ENCODE data around the gene VAPA. TPM values are rescaled to one million over a fixed set of nuclear protein-coding genes. Genes with fewer than 3 reads are reported as not detected.

Gene VAPA
- polyA plus RNA-seq, 3 donors, result 195 to 237 (median 212) TPM

DNA sequence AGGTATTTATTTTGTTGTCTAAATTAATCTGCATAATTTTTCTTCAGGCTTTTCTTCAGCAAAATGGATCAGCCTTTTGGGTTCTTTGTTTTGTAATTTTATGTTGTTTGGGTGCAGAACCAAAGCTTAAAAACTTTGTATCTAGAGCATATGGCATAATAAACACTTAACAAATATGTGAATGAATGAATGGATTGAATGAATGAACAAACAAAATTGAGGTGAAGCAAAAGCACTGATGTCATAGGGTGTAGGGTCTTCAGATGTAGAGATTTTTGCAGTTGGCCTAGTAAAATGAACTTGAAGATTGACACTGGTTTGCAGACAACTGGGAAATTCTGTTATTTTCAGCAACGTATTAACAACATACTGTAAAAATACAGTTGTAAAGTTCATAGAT lies 17.3 kb downstream of the VAPA start:
- no peak for DNase-seq

DNA sequence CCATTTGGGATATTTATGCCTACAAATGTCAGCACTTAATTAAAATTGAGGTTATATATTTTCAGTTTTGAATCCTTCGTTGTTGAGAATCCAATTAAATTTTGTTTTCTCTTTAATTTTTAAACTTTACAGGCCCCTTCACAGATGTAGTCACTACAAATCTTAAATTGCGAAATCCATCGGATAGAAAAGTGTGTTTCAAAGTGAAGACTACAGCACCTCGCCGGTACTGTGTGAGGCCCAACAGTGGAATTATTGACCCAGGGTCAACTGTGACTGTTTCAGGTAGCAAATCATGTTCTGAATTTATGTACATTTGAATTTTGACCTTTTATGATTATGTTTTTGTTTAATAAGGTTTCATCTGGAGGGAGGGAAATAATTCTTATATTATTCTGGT lies 17.9 kb downstream of the VAPA start:
- no peak for DNase-seq

DNA sequence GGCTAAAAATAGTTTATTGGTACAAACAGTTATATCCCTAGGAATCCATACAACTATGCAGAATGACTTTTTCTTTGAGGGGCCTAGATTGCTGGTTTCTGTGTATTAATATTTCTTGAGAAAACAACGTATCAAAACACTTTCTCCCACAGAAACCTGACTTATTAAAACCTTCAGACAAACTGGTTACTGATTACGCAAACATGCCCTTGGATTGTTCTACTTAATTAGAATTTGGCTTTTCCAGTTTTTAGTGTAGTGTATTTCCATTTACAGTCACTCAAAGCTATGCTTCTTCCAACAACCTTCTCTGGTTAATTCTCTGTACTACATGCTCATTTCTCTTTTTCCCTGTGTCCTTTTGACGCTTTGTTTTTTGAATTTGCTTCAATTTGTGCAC lies 20.0 kb downstream of the VAPA start:
- no peak for DNase-seq

DNA sequence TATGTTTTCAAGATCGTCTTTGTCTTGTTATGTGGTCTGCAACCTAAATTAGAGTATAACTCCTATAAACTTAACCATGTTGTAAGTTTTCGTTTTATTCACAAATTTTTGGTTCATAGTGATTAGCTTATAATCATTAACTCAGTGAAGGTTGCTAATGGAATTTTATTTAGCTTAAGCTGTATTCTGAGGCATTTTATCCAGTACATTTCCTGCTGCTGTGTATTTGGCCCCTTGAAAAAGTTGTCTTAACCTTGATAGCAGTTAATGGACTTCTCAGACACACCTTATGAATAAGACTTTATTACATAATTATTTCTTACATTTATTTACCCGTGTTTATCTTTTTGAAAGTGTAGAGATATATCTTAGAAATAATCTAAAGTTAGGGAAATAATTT lies 20.5 kb downstream of the VAPA start:
- DNase-seq, result no peak

DNA sequence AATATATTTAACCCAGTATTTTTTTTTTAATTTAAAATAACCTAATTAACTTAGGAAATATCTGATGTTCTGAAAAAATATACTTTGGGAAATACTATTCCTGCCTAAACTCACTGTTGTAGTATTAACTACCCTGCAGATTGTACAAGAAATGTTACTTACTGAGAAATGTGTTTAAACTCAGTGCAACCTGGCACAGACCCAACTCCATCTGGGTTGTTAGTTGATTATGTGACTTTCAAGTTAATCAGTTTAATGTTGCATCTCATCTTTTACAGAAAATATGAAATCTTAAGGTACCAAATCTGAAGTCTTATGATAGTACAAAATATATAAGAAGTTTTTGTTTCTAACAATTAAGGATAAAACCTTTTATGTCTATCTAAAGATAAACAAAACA lies 27.3 kb downstream of the VAPA start:
- DNase-seq, result no peak

DNA sequence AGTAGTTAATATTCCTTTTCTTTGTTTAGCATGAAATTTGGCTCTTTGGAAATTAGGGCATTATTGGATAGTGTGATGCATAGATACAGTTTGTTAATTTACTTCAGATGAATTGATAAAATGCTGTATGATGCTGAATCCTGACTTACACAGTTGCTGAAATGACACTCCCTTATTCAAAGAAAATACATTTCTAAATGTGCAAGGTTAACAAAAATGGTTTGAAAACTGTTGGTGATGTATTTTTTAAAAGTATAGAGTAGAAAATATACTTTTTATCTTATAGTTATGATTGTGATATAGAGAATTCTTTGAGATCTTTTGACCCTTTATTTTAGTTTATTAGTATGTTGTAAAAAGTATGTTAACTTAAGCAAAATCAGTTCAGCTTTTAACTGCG lies 27.8 kb downstream of the VAPA start:
- no peak for DNase-seq

DNA sequence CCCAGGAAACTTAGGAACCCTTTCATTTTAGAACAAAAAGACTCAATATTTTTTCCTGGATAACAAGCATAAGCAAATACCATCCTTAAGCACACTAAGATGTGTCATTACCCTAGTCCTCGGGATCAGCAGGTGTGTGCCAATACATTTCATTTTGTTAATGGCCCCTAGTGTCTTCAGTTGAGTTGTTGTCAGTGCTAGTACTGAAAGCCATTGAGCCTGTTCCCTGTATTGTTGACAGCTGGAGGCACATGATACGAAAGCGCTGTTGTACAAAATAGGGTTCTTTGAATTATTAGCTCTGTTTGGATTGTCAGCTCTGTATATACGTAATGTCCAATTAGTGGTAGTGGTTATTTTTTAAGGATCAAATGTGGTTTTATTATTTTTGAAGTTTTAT lies 29.5 kb downstream of the VAPA start:
- DNase-seq, result no peak

DNA sequence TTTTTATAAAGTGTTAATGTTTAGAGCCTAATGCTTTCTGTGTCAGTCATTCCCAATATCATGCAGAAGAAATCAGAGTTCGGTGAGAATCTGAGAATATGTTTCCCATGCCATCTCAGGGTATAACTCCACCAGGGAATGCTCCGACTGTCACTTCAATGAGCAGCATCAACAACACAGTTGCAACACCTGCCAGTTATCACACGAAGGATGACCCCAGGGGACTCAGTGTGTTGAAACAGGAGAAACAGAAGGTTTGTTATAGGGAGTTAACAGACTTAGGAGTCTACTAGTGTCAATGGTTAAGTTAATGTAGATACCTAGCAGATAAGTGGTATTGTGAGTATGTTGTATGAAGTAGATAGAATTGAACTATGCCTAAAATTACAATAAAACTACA lies 31.0 kb downstream of the VAPA start:
- DNase-seq, result no peak

DNA sequence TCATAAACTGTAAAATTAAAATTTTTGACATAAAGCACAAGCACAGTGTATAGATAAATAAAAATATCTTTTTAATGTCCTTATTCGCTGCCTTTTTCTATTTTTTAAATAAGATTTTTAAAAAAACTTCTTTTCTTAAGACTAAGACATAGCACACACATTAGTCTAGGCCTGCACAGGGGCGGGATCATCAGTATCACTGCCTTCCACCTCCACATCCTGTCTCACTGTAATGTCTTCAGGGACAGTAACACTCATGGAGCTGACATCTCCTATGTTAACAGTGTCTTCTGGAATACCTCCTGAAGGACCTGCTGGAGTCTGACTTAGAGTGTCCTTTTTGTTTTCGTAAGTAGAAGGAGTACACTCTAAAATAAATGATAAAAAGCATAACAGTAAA lies 33.0 kb downstream of the VAPA start:
- no peak for DNase-seq

DNA sequence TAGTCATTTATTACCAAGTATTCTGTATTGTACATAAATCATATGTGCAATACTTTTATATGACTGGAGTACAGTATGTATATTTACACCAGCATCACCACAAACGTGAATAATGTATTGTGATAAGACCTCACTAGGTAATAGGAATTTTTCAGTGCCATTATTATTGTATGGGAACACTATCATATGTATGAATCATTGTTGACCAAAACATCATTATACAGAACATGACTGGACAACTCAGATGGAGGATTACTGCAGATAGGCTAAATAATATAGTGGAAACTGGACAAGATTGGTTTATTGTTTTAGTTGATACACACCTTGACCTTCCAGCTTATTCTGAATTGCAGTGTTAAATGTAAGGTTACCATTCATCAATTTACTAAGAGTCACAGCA lies 33.4 kb downstream of the VAPA start:
- no peak for DNase-seq

DNA sequence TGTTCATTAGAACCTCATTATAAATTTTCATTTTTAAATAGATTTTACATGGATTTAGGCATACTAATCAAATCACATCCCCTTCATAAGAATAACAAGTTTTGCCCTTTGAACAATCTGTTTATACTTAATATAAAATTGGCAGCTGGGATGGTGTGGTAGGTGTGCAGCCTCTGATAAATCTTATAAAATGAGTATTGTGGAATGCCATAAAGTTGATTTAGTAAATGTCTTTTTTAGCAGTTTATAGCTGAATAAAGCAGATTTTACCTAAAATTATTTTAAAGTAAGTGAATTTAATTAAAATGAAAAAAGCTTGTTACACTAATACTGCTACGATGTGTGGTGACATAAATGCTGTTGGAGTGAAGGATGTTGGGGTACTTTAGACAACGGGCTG lies 35.5 kb downstream of the VAPA start:
- DNase-seq, result no peak

DNA sequence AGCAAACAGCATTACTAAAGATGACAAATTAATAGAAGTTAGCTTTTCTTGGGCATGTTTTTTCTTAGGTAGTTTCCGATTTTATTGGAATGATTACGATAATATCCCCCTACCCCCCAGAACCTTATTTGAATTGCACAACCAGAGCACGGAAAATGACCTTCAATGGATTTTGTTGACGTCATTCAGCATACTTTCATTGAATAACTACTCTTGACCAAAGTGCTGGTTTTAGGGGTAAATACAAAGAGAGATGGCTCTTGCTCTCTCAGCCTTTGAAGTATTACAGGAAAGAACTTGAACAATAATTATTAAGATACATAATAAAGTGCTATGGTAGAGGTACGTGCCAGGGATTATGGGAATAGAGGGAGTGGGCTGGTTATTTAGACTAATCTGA lies 36.0 kb downstream of the VAPA start:
- no peak for DNase-seq

DNA sequence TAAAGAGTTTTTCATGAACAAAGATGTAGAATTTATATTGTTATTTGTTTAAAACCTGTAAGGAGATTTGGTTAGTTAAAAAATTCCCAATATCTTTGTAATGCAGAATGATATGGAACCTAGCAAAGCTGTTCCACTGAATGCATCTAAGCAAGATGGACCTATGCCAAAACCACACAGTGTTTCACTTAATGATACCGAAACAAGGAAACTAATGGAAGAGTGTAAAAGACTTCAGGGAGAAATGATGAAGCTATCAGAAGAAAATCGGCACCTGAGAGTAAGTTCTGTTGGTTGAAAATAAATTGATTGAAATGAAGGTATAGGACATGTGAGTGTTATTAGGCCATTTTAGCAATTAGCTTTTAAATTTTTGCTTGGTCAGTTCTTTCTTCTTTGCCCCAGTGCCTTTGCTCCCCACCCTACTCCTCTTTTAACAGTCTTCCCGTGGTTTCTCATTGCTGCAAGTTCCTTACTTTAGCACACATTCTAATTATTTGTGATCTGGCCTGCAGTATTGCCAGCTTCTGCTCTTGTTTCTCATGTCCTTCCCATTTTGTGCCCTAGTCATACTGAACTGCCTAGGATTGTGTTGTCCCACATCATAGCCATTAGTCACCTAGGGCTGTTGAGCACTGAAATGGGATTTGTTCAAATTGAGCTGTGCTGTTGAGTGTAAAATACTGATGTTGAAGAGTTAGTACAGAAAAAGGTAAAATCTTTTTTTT lies 36.6 kb downstream of the VAPA start:
- no peak for DNase-seq

DNA sequence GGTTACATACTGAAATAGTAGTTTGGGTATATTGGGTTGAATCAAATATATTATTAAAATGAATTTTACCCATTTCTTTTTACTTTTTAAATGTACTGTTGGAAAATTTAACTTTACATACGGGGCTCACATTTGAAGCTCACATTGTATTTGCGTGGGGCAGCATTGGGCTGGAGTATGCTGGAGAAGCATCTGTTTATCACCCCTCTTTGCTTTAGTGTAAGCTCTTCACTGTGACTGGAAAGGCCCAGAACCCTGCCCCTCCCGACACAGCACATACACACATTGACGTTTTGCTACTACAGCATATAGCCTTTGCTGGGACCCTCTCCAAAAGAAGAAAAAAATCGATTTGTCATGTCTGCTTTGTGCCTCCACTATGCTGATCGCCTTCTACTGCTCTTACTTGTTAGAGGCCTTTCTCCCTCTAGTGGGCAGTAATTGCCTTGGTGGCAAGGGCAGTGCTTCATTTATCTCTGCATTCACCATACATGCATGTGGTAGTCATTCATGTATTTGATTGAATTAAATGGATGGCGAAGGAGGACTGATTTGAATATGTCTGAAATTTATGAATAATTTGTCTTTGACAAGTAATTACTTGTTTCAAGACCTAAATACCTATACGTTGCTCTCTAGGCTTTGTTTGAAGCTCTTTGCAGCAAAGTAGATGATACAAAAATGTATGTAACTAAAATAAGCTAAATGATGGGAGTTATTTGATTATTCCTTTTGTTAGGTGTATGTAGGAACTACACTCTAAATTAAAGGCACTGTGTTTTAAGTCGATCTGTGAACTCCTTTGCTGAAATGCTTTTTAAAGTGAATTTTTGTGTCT lies 37.4 kb downstream of the VAPA start:
- DNase-seq, result peak; percentile 30

DNA sequence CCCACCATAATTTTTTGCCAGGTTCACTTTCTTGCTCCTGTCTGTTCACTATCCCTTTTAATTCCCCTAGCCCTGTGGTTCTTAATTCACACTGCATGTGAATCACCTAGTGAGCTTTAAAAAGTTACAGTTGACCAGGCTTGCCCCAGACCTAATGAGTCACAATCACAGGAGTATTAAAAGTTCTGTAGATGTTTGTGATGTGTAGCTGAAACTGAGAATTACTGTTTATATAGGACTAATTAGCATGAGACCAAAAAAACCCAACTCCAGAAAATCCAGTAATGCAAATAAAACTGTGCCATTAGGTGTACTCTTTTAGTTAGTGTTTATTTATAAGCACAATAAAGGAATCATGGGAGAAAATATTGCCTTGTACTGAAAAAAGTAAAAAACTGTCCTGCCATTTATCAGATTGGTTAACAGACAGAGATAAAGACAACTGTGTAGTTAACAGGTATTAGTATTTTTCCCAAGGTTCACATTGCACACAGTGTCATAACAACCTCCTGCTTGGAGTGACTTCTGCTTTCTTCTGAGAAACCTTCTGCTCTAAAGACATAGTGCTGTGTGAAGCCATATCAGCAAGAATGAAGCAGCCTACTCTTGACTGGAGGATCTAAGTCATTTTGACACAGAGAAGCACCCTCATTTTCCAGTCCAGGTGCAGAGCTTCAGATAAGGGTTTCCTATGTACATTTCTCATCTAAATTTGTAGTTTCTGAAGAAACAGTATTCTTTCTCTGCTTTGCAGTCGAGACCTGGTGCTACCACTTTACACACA lies 39.0 kb downstream of the VAPA start:
- no peak for DNase-seq

DNA sequence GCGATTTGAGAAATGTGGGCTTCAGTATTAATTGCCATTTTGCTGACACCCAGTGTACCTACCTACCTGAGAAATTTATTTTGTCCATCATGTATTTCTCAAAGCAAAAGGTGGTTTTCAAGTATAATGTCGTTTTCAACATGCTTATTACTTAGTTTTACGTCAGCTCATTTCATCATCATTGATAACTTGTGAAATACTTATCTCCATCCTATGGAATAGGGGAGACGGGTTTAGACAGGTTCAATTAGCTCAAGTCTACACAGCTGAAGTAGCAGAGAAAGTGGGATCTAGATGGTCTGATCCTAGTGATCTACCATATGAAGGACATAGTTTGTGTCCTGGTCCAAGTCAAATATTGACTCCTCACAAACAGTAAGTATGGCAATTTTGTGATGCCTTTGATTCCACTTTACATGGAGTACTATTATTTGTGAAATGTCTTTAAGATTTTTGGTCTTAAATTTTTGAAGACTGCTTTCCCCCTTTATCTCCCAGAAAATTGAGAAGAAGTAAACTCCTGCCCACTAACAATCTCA lies 45.1 kb downstream of the VAPA start:
- no peak for DNase-seq

DNA sequence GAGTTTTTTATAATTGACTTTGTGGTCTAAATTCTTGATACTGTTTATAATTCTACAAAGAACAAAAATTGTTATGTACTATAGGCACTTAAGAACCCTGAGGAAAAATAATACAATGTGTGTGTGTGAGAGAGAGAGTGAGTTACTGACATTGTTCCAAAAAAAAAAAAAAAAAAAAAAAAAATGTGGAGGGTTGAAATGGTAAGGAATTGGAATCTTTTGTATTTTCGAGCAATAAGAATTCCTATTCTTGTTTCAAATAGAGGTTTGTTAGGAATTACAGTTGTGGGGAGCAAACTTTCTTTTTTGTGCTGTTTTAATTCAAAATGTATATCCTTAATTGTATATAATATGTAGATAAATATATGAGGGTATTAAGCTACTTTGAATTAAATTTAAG lies 45.7 kb downstream of the VAPA start:
- DNase-seq, result no peak

DNA sequence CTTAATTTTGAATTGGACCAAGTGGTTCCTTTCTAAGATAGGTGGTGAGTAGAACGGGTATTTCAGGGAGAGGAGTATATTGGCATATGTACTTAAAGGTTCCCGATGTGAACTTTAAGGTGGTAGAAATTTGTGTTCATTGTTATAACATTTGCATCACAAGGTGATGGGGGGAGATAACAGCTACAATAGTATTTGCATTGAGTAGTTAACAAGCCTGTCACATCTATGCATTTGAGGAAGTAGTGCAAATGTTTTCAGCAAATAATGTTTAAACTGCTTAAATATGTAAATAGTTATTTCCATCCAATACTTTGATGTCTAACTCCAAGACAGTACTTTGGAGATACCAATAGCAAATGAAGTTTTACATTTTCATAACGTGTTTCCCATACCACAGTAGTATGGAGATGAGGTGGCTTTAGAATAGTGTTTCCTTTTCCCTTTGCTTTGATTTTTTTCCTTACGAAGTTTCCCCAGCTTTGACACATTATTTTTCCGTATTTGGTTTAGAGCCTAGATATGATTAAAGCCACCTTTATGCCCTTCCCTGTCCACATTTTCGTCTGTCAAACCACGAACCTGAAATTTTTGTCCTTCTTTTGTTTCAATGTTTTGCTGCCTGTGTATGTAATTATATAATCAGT lies 46.6 kb downstream of the VAPA start:
- DNase-seq, result no peak

DNA sequence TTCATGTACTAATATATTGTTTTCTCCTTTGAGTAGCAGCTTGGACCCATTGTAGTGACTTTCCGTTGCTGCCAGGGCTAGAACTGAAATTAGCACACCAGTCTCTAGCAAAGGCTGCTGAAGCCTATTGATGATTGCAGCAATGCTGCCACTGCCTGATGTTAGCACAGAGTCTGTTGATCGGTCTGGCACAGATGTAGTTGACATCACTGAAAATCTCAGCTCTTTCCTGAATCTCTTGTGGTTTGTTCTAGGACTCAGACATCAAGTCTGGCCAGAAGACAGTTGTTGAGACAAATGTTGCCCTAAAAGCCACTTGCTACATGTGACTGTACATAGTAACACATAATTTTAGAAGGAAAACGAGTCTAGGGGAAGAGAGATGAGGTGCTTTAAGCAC lies 47.2 kb downstream of the VAPA start:
- no peak for DNase-seq

DNA sequence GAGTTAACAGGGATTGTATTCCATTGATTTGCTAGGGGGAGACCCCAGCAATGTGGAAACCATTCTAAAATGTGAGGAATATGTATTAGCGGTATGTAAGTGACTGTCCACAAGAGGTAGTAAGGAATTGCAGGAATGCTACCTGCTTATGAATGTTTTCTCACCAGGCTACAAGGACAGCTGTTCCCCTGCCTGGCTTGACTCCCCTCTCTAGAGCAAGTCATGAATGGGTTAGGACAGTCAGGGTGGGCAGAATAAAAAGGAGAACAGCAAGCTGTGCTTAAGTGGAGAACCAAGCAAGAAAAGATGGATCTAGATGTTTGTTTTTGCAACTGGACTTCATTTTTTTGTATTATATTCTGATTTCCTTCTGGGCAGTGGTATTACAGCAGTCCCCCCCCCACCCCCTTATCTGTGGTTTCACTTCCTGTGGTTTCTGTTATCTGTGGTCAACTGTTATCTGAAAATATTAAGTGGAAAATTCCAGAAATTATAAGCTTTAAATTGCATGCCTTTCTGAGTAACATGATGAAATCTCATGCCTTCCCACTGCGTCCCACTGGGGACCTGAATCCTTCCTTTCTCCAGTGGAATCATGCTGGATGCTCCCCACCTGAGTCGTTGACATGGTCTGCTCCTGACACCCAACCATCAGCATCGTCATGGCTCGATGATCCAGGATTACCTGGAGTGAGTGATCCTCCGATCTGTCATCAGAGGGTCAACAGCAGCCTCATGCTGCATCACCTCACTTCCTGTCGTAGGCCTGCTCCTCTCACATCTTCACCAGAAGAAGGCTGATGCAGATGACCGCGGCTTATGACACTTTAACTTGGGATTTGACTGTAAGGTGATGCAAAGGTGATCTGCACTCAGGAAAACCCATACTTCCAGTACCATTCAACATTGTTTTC lies 52.2 kb downstream of the VAPA start:
- DNase-seq, result no peak
